Glutamatergic neuron (in vitro differentiated cells): ENCODE data around the gene LMTK3. TPM values are rescaled to one million over a fixed set of nuclear protein-coding genes. Genes with fewer than 3 reads are reported as not detected.

ENCODE experiments used
- DNase-seq: peaks from one replicate; pipeline ENCODE4 v3.0.0; 2022
- H3K27ac Mint-ChIP-seq: one replicate; pipeline ENCODE4 v1.8.0; 2020; ENCODE audit warnings: mild to moderate bottlenecking, mixed read lengths, inconsistent platforms; ENCODE audit not compliant: unreplicated experiment
- H3K27me3 Mint-ChIP-seq: one replicate; pipeline ENCODE4 v1.8.0; 2020; ENCODE audit warnings: mild to moderate bottlenecking, moderate library complexity, mixed read lengths, inconsistent platforms; ENCODE audit not compliant: unreplicated experiment
- H3K36me3 Mint-ChIP-seq: one replicate; pipeline ENCODE4 v1.8.0; 2020; ENCODE audit warnings: mild to moderate bottlenecking, mixed read lengths, inconsistent platforms; ENCODE audit not compliant: unreplicated experiment
- H3K4me1 Mint-ChIP-seq: one replicate; pipeline ENCODE4 v1.8.0; 2020; ENCODE audit warnings: mild to moderate bottlenecking, low read depth, mixed read lengths, inconsistent platforms; ENCODE audit not compliant: unreplicated experiment
- H3K4me3 Mint-ChIP-seq: one replicate; pipeline ENCODE4 v1.8.0; 2020; ENCODE audit warnings: mild to moderate bottlenecking, mixed read lengths, inconsistent platforms; ENCODE audit not compliant: unreplicated experiment
- H3K9me3 Mint-ChIP-seq: one replicate; pipeline ENCODE4 v1.8.0; 2020; ENCODE audit warnings: mild to moderate bottlenecking, moderate library complexity, mixed read lengths, inconsistent platforms; ENCODE audit not compliant: unreplicated experiment
- total RNA-seq: library from RNA; stranded (reverse); fragmentation: NEBNext Ultra II Directional; extraction: Animal tissue kit (Norgen Biotek cat#: 25700); gene quantifications from one replicate; pipeline ENCODE4 v1.2.1, GENCODE V29; 2021; ENCODE audit not compliant: unreplicated experiment
- TF ChIP-seq, protein P1 (sequence below): fragments of 200-600 bp; sonication (generic); IDR thresholded peaks from one replicate; pipeline ENCODE4 v1.5.0; 2021; ENCODE audit not compliant: partially characterized antibody, unreplicated experiment

Gene LMTK3
- total RNA-seq, 1 donor from 2014 or later: 36.3 TPM

DNA sequence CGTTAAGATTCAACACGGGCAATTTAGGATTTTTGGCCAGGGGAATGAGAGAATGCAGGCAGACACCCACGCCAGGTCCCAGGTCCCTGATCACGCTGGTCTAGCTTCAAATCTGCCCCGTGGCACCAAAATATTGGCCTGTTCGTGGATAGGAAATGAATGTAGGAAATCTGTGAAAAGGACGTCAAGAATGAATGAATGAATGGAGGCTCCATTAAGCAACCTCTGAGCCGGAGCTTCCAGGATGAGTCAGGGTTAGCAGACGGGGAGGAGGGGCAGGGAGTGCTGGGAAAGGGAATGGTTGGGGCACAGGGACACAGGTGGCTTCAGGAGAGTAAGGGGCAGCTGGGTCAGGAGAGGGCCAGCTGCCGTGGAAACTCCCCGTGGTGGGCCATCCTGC lies 44.5 kb upstream of the LMTK3 start:
- Mint-ChIP-seq H3K4me3 (no peak overlapping the region), H3K4me1 (no peaks in the 10 kb centered on the region), H3K36me3 (no peaks in the 10 kb centered on the region), H3K27me3 (peaks cover 4% of the 10 kb centered on the region), H3K9me3 (peaks cover 2% of the 10 kb centered on the region), H3K27ac (peak overlapping the region; percentile 2)
- TF ChIP-seq, protein P1, sequence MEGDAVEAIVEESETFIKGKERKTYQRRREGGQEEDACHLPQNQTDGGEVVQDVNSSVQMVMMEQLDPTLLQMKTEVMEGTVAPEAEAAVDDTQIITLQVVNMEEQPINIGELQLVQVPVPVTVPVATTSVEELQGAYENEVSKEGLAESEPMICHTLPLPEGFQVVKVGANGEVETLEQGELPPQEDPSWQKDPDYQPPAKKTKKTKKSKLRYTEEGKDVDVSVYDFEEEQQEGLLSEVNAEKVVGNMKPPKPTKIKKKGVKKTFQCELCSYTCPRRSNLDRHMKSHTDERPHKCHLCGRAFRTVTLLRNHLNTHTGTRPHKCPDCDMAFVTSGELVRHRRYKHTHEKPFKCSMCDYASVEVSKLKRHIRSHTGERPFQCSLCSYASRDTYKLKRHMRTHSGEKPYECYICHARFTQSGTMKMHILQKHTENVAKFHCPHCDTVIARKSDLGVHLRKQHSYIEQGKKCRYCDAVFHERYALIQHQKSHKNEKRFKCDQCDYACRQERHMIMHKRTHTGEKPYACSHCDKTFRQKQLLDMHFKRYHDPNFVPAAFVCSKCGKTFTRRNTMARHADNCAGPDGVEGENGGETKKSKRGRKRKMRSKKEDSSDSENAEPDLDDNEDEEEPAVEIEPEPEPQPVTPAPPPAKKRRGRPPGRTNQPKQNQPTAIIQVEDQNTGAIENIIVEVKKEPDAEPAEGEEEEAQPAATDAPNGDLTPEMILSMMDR: no peak
- peak; percentile 52 for DNase-seq

DNA sequence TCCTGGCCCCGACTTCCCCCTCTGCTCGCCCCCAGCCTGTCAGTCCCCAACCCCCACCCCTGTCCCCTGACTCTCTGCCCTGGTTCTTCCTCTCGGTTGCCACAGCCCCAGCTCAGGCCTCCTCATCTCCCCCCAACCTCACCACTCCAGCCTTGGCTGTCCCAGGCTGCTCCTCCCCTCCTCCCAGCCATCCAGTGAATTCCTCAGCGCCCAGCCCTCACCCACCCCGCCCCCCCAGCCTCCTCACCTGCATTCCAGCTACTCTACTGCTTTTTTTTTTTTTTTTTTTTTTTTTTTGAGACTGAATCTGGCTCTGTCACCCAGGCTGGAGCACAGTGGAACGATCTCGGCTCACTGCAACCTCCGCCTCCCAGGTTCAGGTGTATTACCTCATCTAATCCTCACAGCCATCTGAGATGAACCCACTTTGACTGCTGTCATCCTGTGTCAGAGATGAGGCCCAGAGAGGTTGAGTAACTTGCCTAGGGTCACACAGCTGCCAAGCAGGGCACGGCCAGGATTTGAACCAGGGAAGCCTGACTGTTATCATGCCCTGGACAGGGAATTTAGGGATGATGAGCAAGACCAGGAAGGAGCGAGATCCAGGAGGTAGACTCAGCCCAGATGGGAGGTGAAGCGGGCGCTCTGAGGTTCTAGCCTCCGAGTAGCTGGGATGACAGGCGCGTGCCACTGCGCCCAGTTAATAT lies 42.9 kb upstream of the LMTK3 start:
- no peak for DNase-seq
- Mint-ChIP-seq H3K4me1 (no peaks in the 10 kb centered on the region), H3K27ac (no peak overlapping the region), H3K36me3 (no peaks in the 10 kb centered on the region), H3K27me3 (peaks cover 4% of the 10 kb centered on the region), H3K9me3 (peaks cover 2% of the 10 kb centered on the region), H3K4me3 (no peak overlapping the region)
- TF ChIP-seq, protein P1: no peak

DNA sequence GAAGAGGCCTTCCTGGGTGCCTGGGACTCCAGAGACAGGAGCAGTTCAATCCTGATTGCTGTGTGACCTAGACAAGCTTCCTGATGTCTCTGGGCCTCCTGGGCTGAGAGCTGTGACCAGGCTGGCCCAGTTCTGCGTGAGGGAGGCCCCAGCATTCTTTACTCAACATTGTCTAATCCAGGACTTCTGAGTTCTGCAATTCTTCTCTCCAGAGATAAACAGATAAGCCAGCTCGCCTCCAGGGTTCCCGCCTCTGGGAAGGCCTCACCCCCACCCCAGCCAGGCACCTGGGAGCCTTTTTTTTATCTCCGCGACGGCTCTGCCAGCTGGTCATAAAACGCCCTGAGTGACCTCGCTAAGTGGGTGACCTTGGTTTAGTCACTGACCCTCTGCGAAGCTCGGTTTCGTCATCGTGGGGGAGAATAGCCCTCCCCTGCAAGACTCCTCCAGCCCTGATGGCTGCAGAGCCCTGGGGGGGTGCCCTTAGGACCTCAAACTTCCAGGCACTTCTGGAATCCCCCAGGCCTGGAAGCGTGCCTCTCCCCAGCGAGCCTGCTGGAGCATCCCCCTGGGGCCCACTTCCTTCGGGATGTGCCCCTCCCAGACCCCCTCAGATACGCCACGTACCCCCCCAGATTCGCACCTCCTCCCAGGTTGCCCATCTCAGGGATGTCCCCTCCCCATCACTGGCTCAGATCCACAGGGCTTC lies 42.2 kb upstream of the LMTK3 start:
- H3K27me3 Mint-ChIP-seq: peaks cover 4% of the 10 kb centered on the region
- H3K36me3 Mint-ChIP-seq: no peaks in the 10 kb centered on the region
- no peak overlapping the region for H3K27ac Mint-ChIP-seq
- H3K9me3 Mint-ChIP-seq: peaks cover 2% of the 10 kb centered on the region
- TF ChIP-seq, protein P1: no peak
- DNase-seq: no peak
- H3K4me1 Mint-ChIP-seq: no peaks in the 10 kb centered on the region
- no peak overlapping the region for H3K4me3 Mint-ChIP-seq

- peaks cover 4% of the 10 kb centered on the region for H3K27me3 Mint-ChIP-seq
- TF ChIP-seq, protein P1: no peak
- no peak overlapping the region for H3K27ac Mint-ChIP-seq
- no peaks in the 10 kb centered on the region for H3K36me3 Mint-ChIP-seq
- no peaks in the 10 kb centered on the region for H3K4me1 Mint-ChIP-seq
- no peak overlapping the region for H3K4me3 Mint-ChIP-seq
- peaks cover 2% of the 10 kb centered on the region for H3K9me3 Mint-ChIP-seq
- no peak for DNase-seq
Observed at GRCh38 chr19:48552406-48553322, 41.0 kb upstream of the LMTK3 start.
